HK-2 (cell line): ENCODE data around the gene EXTL1.

Source experiments
- DNase-seq: peaks from one replicate; pipeline ENCODE4 v3.0.0-alpha.2; 2018; ENCODE audit not compliant: unreplicated experiment

The EXTL1 gene

GRCh38 chr1:26023826-26024225, 2.3 kb downstream of the EXTL1 start:
- DNase-seq: no peak

- no peak for DNase-seq
Measured at GRCh38 chr1:26025060-26025459, 3.5 kb downstream of the EXTL1 start.

- DNase-seq: no peak
Measured at GRCh38 chr1:26025517-26025916, 3.9 kb downstream of the EXTL1 start.

- DNase-seq: no peak
Measured at GRCh38 chr1:26027716-26028489, 6.3 kb downstream of the EXTL1 start.

- no peak for DNase-seq
Measured at GRCh38 chr1:26028490-26028980, 7.0 kb downstream of the EXTL1 start.

GRCh38 chr1:26029054-26029863, 7.7 kb downstream of the EXTL1 start:
- no peak for DNase-seq

- DNase-seq: no peak
Measured at GRCh38 chr1:26029864-26030481, 8.4 kb downstream of the EXTL1 start.

- no peak for DNase-seq
Measured at GRCh38 chr1:26031196-26031595, 9.6 kb downstream of the EXTL1 start.

- DNase-seq: no peak
Measured at GRCh38 chr1:26031611-26032220, 10.1 kb downstream of the EXTL1 start.

- no peak for DNase-seq
Measured at GRCh38 chr1:26032656-26033357, 11.2 kb downstream of the EXTL1 start.

- DNase-seq: no peak
Measured at GRCh38 chr1:26034504-26035202, 13.1 kb downstream of the EXTL1 start.

- peak; percentile 92 for DNase-seq
Measured at GRCh38 chr1:26035203-26035958, 13.8 kb downstream of the EXTL1 start.

GRCh38 chr1:26035959-26036755, 14.6 kb downstream of the EXTL1 start:
- DNase-seq: peak; percentile 91

- DNase-seq: no peak
Measured at GRCh38 chr1:26036756-26037281, 15.2 kb downstream of the EXTL1 start.

- DNase-seq: no peak
Measured at GRCh38 chr1:26037904-26038303, 16.3 kb downstream of the EXTL1 start.

GRCh38 chr1:26038477-26038876, 16.9 kb downstream of the EXTL1 start:
- no peak for DNase-seq

- DNase-seq: no peak
Measured at GRCh38 chr1:26038904-26039303, 17.3 kb downstream of the EXTL1 start.

- DNase-seq: no peak
Measured at GRCh38 chr1:26041401-26041800, 19.8 kb downstream of the EXTL1 start.

GRCh38 chr1:26041978-26042377, 20.4 kb downstream of the EXTL1 start:
- DNase-seq: no peak
